SH-SY5Y (cell line): ENCODE results near the gene GPC5.

Source experiments
- GATA2 ChIP-seq: IDR thresholded peaks from 2 replicates; pipeline ENCODE4 v1.6.1; 2011; ENCODE audit warnings: mild to moderate bottlenecking, low read depth, low read length
- GATA3 ChIP-seq: IDR thresholded peaks from 2 replicates; pipeline ENCODE4 v1.6.1; 2011; ENCODE audit warnings: low read depth, mild to moderate bottlenecking, low read length, moderate library complexity

GRCh38 chr13:91962946-91963345 lies 564.5 kb downstream of the GPC5 start:
- no peak for TF ChIP-seq GATA2
- no peak for TF ChIP-seq GATA3
